Effector CD4-positive, alpha-beta T cell (primary cell): ENCODE results near the gene PREP.
A peak's percentile ranks its signal among the peaks of the same experiment; 100 is the strongest.
"Not testable (repeated sequence)": the region's sequence is repeated elsewhere in the genome, so short reads cannot be mapped to it uniquely, and the experiment has no call there.

Source experiments
- DNase-seq: peaks from one replicate; pipeline ENCODE4 v3.0.0-alpha.2; 2020
- total RNA-seq: gene quantifications from one replicate; lab custom pipeline; 2026; lab: John Stamatoyannopoulos, UW

Gene PREP
- 34.3 reads per million, percentile 59 among the genes with 10 or more reads in this experiment for total RNA-seq

DNA sequence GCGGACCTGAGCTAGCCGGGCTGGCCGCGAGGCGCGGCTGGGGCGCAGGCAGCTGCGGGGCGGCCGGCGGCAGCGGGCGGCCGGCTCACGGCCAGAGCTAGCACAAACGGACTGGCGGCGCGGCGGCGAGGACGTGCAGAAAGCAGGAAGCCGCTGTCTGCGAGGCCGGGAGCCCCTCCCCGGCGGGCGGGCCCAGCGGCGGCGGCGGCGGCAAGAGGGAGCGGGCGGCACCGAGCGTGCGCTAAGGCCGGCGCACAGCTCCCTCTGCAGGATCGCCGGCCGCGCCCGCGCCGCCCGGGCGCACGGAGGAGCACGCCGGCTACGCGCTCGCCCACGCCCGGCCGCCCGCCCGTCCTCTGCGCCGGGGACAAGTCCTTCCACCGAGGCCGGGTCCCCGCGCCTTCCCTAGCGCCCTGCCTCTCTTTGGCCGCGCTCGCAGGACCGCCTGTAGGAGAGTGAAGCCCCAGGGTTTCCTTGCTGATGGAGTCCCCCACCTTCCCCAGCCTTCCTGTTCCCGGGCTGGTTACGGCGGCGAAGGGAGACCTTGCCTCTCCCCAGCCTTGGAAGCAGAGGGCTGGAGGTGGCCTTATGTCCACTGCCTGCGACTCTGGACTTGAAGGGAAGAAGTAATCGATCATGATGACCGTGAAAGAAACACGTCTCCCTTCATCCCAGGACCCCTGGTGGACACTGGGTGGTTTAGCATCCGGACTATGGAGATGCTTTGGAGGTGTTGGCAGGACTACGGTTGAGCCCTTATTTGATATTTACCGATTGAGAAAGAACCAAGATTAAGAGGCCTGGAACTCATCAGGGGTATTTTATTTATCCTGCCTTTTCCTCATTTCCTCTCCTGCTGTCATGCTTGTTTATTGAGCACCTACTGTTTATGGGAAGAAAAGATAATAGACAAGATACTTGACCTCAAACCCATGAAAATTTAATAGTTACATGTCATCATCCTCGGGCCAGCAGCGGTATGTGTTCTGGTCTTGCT lies at the start of gene PREP:
Gene PREP, minus strand, starts transcription at position 144 of the 997 bp plus-strand sequence. CDS start 191 bp downstream, outside the sequence.
- DNase-seq: peak; percentile 66

DNA sequence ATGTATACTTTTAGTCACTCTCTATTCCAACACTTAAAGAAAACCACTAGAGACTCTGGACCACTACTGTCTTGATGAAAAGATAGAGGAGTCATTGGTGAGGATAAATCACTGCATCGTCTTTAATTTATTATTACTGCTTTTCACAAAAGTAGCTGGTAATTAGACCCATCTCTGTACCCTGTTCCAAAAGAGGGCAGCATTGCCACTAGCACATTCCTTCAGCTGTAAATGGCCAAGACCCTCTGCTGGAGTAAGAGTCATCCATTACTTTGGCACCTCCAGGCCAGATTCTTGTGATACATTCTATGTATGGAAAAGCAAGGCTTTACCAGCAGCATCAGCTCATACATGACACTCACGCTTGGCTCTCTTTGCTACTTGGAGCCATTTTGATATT lies 49.5 kb upstream of the PREP start:
- DNase-seq: no peak

DNA sequence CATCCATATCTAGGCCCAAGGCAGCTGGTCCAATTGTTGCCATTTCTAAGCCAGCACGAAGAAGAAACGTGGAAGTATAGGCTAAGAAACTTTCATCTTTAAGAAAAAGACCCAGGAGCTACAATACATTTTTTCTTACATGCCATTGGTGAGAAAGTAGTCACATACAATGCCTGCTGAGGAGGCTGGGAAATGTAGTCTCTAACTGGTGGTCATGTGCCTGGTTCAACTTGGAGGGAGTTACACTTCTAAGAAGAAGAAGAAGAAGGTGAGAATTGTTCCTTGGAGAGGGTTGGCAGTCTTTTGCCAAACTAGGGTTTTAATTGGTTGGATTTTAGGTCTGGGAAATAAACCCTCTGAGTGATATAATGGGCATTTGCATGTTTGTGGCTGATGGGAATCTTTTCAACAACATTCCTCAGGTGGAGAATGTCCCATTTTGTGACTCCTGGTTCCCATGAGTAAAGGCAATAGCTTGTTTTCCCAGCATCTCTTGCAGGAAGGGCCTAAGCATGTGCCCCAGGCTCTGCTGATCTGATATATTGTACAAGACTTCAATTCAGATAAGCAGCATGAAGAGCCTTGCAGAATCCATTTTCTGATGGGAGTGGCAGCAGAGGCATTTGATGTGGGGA lies 47.0 kb upstream of the PREP start:
- DNase-seq: no peak

DNA sequence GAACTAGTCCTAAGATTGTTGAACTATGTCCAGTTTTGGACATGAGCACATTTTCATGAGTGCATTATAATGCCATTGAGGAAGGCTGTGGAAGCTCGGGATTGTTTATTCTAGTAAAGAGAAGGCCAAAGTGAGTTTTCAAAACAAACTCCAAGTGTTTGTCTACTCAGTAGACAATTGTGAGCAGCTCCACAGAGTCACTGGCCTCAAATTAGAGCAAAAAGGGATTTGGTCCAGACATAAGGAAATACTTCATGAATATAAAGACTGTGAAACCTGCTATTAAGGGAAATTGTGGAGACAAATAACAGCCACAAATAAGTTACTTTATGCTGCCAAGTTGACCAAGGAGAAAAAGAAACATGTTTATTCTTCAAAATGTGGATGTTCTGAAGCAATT lies 42.6 kb upstream of the PREP start:
- no peak for DNase-seq

DNA sequence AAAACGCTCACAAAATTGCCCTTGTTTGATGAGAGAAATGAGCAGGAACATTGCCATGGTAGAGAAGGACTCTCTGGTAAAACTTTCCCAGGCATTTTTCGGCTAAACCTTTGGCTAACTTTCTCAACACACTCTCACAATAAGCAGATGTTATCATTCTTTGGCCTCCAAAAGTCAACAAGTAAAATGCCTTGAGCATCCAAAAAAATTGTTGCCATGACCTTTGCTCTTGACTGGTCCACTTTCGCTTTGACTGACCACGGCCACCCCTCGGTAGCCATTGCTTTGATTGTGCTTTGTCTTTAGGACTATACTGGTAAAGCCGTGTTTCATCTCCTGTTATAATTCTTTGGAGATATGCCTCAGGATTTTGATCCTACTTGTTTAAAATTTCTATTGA lies 41.1 kb upstream of the PREP start:
- DNase-seq: no peak

DNA sequence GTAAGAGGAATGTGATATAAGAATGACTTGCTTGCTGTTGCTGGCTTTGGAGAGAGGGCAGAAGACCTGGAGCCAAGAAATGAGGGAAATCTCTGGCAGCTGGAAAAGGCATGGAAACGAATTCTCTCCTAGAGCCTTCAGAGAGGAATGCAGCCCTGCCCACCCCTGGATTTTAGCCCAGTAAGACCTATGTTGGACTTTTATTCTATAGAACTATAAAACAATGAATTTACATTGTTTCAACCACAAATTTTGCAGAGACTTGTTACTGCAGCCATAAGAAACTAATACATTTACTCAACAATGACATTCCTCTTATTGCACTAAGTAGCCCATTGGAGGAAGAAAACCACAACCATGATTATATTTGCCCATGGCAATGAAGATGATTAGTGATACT lies 39.5 kb upstream of the PREP start:
- DNase-seq: no peak

DNA sequence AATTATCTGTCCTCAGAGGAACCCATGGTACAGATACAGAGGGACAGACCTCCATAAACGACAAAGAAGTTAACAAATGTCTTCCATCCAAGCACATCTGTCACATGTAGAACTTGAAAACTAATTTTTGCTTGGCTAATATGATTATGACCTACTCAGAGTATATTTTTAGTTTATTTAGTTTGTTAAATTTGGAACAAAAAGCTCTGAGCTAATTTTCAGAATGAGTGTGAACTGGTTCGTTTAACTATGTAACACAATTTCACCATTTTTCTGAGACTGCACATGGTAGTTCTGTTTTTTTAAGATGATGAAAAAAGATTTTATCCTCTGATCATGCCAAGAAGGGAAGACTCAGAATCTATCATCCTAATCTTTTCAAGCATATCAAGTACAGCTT lies 34.4 kb upstream of the PREP start:
- DNase-seq: no peak

DNA sequence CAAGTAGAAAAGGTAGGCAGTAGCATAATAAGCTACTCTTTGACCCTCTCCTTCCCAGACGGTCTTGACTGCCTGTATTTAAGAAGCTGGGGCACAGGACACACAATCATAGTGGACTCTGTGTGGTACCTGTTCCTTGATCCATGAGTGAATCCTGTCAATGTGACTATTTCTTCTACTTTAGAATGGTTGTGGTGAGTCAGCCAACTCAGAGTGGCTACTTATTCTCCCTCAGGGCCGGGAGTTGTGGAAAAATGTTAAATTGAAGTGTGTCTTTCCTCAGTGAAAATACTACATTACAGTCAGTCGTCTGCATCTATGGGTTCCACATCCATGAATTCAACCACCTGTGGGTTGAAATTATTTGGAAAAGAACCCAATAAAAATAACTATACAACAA lies 30.8 kb upstream of the PREP start:
- DNase-seq: no peak

DNA sequence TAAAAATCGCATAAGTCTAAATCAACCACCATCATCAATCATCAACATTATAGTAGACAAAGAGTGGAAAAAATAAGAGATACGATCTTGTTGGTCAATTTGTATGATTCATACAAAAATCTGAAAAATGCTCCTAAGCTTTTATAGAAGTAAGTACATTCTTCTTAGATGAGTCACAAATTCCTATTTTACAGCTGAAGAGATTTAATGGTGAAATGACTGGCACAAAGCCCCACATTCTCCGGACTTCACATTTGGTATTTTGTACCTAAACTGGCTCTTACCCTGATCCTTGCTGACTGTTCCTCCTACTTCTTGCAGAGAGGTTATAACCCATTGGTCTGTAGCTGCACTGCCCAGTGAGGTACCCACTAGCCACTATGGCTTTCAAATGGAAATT lies 29.9 kb upstream of the PREP start:
- no peak for DNase-seq

DNA sequence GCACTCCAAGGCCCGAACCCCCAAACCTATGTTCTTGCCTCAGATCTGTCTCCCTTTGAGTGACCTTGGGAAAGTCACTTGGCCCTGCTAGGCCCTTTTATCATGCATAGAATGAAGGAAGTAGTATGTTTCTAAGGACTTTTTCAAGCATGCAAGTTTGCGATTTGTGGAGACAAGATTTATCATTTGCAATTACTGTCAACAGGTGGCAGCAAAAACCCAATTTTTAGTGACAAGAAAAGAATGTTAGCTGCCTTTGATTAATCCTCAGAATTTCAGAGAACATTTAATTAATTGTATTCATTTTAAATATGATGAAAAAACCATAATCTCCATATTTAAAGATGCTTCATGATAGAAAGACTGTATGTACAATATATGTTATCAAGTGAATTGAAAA lies 28.3 kb upstream of the PREP start:
- peak; percentile 12 for DNase-seq

DNA sequence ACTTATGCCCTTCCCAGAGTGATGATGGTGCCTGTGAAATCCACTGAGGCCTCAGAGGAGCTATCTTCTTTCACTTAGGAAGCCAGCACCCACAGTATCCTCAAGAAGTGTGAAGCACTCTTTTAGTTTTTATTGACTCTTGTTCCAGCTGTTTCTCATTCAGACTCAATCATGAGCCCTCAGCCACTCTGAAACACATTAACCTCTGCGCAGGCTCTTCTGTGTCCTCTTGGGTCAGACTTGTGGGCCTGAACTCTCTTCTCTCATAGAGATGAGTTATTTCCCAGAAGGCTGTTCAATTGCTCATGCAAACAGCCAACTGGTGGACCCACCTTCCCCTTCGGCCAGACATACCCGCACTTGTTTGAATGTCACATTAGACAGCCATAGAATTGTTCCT lies 27.8 kb upstream of the PREP start:
- no peak for DNase-seq

DNA sequence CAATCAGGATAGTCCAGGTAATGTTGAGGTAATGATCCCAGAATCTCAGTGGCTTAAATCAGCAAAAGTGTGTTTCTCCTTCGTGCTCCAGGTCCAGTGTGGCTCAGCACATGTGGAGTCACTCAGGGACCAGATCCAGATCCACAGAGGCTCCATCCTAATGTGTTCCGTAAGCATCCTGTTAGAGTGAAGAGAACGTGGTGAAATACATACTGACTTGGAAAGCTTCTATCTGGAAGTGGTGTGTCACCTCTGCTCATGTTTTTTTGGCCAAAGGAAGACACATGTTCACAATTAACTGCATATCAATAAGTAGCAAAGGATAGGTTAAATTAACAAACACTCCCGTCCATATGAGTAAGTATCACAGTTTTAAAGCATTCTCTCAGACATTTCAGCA lies 26.8 kb upstream of the PREP start:
- DNase-seq: no peak

DNA sequence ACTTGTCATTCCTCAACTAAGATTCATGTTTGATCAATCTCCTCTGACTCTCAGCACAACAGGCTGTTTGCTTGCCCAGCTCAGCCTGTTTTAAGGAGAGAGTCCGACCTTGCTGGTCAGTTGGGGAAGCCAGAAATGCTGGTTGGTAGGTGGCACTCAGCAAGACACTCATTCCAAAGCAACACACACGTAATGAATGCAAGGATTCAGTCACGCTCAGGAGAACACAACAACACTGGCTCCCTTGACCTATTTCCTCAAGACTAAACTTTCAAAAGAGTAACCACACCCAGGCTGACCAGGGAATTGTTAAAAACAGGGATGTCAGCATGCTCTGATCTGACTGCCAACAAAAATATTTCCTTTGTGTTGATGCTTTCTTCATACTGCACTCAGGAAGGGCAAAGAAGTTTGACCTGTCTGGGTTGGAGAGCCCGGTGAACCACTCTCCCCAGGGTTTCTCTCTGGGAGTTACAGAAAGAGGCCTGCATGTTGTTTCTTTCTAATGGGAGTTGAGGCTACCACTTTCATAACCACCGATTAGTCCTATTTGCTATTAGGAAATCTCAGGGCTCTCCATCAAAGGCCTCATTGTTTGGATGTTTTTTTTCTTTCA lies 25.6 kb upstream of the PREP start:
- no peak for DNase-seq

DNA sequence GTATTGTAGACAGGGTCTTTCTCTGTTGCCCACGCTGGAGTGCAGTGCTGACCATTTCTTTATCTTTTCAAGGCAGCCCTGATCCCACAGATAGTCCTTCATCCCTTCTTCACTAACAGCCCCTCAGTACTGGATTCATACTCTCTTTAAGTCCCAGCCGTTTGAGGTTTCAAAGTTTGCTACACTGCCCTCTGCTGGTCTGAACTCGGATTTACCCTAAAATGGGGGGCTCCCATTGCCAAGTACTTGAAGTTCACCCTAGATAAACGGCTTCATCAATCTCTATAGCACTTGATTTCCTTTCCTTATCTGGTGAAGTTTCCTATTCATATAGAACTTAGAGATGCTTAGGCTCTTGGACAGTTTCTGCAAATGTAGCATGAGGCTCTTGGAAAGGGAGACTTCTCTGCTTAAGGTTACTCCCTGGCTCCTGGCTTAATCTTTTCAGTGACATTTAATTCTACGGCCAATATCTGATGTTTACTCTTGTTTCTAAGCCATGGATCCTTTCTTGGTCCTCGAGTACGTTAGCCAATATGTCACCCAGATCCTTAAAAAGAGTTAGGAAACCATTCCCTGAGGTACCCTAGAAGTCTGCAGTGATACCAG lies 21.4 kb upstream of the PREP start:
- DNase-seq: peak; percentile 39

DNA sequence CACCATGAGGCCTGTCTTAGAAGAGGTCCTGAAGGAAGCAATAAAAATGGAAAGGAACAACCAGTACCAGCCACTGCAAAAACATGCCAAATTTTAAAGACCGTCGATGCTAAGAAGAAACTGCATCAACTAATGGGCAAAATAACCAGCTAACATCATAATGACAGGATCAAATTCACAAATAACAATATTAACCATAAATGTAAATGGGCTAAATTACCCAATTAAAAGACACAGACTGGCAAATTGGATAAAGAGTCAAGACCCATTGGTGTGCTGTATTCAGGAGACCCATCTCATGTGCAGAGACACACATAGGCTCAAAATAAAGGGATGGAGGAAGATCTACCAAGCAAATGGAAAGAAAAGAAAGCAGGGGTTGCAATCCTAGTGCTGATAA lies 14.1 kb upstream of the PREP start:
- DNase-seq: not testable (repeated sequence)

DNA sequence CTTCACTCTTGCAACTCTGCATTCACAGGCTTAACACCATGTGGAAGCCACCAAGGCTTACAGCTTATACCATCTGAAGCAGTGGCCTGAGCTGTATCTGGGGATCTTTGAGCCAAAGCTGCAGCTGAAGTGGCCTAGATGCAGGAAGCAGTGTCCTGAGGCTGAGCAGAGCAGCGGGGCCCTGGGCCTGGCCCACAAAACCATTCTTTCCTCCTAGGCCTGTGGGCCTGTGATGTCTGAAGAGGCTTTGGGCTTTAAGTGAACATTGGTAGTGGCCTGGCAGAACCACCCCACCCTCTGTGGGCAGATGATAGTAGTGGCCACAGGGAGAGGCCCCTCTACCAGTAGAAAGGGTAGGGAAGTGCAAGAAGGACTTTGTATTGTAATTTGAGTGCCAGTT lies 6.9 kb upstream of the PREP start:
- DNase-seq: no peak

DNA sequence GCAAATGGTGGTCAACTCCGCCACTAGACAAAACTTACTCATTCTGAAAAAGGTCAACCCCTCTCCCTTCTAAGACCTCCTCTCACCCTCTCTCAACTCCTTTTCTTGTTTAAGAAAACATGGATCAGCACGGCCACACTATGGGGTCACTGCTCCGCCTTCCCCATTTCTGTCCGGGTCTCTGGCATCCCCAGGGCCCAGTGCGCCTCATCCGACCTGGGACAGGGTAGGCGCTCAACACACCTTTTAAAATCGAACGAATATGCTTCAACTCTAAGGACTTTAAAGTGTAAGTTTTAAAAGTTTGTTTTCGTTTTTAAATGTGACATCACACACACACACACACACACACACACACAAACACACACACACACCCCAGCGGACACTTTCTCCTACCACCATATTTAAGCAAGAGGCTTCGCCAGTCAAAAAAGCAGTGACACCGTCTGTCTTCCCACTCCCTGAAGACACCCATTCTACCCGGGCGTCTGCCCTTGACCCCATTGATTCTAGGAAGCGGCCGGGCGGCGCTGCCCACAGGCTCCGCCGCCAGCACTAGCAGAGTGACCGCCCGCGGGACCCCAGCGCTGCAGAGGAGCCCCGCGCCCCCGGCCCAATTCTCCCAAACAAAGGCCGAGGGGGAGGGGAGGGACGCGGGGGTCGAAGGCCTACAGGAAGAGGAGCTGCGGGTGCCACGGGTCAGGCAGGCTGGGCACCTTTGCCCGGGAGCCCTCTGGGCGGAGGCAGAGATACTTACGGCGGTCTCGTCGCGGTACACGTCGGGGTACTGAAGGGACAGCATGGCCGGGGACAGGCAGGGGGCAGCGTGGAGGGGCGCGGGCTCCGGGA lies 568 bp downstream of the PREP start:
- DNase-seq: peak; percentile 8

DNA sequence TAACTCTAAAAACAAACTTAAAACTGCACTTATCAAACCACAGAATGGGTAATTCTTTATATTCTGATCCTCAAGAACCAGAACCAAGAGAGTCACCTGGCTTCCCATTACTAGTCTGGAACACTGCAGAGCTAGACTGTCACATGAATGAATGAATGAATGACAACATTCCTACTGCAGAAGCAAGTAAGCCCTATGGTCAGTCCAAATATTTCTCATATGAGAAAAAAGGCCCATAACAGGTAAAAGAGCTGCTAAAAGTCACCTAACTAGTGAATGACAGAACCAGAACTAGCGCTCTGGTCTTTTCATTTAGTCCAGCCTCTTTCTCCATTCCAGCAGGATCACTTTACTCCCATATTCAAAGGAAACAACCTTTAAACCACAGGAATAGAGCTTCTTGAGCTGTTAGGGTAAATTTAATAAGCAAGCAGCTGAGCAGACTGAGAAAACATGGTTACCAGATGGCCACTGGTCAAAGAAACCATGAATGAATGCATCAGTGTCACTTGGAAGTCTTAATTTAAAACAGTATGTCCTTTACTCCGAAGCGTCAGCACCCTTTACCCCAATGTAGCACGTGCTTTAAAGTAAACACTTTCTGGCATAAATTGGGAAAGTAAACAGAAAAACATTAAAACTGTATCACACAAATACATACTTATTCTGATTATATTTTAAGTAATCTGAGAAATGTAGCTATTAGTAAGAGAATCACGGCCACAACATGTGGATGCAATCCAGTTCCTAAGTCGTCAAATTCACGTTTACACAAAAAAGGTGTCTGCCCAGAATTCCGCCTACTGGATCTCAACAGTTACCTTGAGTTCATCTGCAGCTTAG lies 1.4 kb downstream of the PREP start:
- DNase-seq: no peak

DNA sequence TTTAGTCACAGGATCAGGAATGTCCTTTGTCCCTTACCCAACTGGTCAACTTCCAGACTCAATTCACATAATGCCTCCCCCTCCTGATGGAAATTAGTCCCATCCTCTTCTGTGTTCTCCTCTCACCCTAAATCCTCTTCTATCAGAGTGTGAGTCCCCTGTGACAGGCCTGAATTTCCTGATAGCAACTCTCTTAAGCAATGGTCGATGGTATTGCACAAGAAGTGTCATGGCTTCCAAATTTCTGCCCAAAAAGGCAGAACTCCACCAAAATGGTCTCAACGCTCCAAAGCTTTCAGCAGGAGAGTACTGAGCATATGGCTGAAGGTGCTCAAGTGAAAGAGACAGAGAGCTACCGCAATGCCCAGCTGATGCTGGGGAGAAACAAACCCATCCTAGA lies 2.4 kb downstream of the PREP start:
- no peak for DNase-seq

DNA sequence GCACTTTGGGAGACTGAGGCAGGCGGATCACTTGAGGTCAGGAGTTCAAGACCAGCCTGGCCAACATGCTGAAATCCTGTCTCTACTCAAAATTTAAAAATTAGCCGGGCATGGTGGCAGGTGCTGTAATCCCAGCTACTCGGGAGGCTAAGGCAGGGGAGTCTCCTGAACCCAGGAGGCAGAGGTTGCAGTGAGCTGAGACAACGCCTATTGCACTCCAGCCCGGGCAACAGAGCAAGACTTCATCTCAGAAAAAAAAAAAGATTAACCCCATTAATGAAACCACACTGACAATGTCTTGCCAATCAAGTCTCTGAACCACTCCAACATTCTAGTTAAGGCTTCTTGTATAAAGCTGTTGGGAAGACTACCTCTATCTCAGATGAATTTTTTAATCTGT lies 4.0 kb downstream of the PREP start:
- DNase-seq: no peak

DNA sequence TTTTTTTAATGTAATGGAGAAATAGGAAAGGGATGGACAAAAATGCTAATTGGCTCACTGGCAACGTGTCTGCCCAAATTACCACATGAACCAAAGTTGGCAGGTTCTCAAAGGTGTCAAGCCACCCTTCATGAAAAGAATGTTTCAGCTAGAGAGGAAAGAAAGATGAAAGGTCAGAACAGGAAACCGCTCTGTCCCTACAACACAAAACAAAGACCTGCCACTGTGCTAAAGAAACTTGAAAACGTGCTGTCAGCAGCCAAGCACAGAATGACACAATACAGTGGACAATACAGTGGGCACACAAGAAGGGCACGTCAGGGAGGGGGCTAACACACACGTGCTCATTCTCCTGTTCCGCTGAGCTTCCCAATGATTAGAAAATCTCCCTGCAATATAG lies 4.9 kb downstream of the PREP start:
- no peak for DNase-seq
